Mesendoderm (in vitro differentiated cells): ENCODE measurements around the gene TEF.
"Not testable (repeated sequence)": the region's sequence is repeated elsewhere in the genome, so short reads cannot be mapped to it uniquely, and the experiment has no call there.

Experiments
- DNase-seq: peaks from one replicate; pipeline ENCODE4 v3.0.0; 2013
- H2AK5ac ChIP-seq: 2 replicates; pipeline ENCODE4 v1.6.1; 2013; ENCODE audit warnings: low read length, inconsistent platforms
- H2BK120ac ChIP-seq: 2 replicates; pipeline ENCODE4 v1.6.1; 2013; ENCODE audit warnings: low read depth, mild to moderate bottlenecking, low read length, moderate library complexity, mixed read lengths
- H2BK15ac ChIP-seq: replicated peaks from 2 replicates; pipeline ENCODE4 v1.6.1; 2013; ENCODE audit warnings: low read depth, mild to moderate bottlenecking, moderate library complexity
- H2BK5ac ChIP-seq: 2 replicates; pipeline ENCODE4 v1.6.1; 2013; ENCODE audit warnings: low read length, inconsistent platforms
- H3K18ac ChIP-seq: 2 replicates; pipeline ENCODE4 v1.6.1; 2013; ENCODE audit warnings: mild to moderate bottlenecking, low read length, mixed read lengths
- H3K23ac ChIP-seq: one replicate; pipeline ENCODE4 v1.6.1; 2013; ENCODE audit warnings: low read length
- H3K27ac ChIP-seq: 2 replicates; pipeline ENCODE4 v1.5.1; 2013; ENCODE audit warnings: low read depth, mild to moderate bottlenecking, inconsistent platforms, low read length, moderate library complexity
- H3K27me3 ChIP-seq: 2 replicates; pipeline ENCODE4 v1.6.1; 2013; ENCODE audit warnings: low read length, control low read depth, mild to moderate bottlenecking, inconsistent platforms; ENCODE audit not compliant: insufficient read depth, poor library complexity
- H3K36me3 ChIP-seq: 2 replicates; pipeline ENCODE4 v1.6.1; 2013; ENCODE audit warnings: low read length, inconsistent platforms; ENCODE audit not compliant: control insufficient read depth, insufficient read depth
- H3K4ac ChIP-seq: one replicate; pipeline ENCODE4 v1.6.1; 2013; ENCODE audit warnings: low read depth, mild to moderate bottlenecking, low read length, moderate library complexity
- H3K4me1 ChIP-seq: 2 replicates; pipeline ENCODE4 v1.6.1; 2013; ENCODE audit warnings: low read depth, low read length, inconsistent platforms; ENCODE audit not compliant: control insufficient read depth
- H3K4me2 ChIP-seq: 2 replicates; pipeline ENCODE4 v1.6.1; 2013; ENCODE audit warnings: low read length
- H3K4me3 ChIP-seq: 2 replicates; pipeline ENCODE4 v1.5.1; 2013; ENCODE audit warnings: mild to moderate bottlenecking, low read length
- H3K56ac ChIP-seq: one replicate; pipeline ENCODE4 v1.6.1; 2013; ENCODE audit warnings: low read length
- H3K79me1 ChIP-seq: 2 replicates; pipeline ENCODE4 v1.6.1; 2013; ENCODE audit warnings: low read length, inconsistent platforms
- H3K79me2 ChIP-seq: 2 replicates; pipeline ENCODE4 v1.6.1; 2013; ENCODE audit warnings: mild to moderate bottlenecking, low read length; ENCODE audit not compliant: control insufficient read depth, insufficient read depth
- H3K9ac ChIP-seq: 2 replicates; pipeline ENCODE4 v1.6.1; 2013; ENCODE audit warnings: low read length, inconsistent platforms
- H4K5ac ChIP-seq: one replicate; pipeline ENCODE4 v1.6.1; 2013; ENCODE audit warnings: low read length
- H4K8ac ChIP-seq: one replicate; pipeline ENCODE4 v1.6.1; 2013; ENCODE audit warnings: low read depth, mild to moderate bottlenecking, control low read depth, low read length, moderate library complexity
- WGBS: extraction: QIAGEN DNeasy Blood & Tissue Kit; methylation state at CpG from one replicate; pipeline ENCODE4 v1.1.7; 2013; ENCODE audit warnings: low lambda C conversion rate, missing lambda C conversion rate; ENCODE audit not compliant: insufficient coverage; ENCODE audit errors: extremely low coverage; 5-methylcytosine and 5-hydroxymethylcytosine counted together

TEF gene

GRCh38 chr22:41425660-41426365, 44.1 kb downstream of the TEF start:
- H3K4ac ChIP-seq = no peak overlapping the region
- no peak overlapping the region for H2AK5ac ChIP-seq
- no peak overlapping the region for H3K9ac ChIP-seq
- no peak for DNase-seq
- no peak overlapping the region for H3K18ac ChIP-seq
- no peak overlapping the region for H2BK120ac ChIP-seq
- H4K8ac ChIP-seq = no peak overlapping the region
- no peaks in the 10 kb centered on the region for H3K4me1 ChIP-seq
- no peak overlapping the region for H3K4me2 ChIP-seq
- no peaks in the 10 kb centered on the region for H3K27me3 ChIP-seq
- no peak overlapping the region for H2BK5ac ChIP-seq
- no CpG with 5 or more reads among the region's 9 CpGs for WGBS
- no peaks in the 10 kb centered on the region for H3K36me3 ChIP-seq
- H3K23ac ChIP-seq = no peak overlapping the region
- H2BK15ac ChIP-seq = no peak overlapping the region
- H3K79me2 ChIP-seq = no peaks in the 10 kb centered on the region
- H3K27ac ChIP-seq = no peak overlapping the region
- no peak overlapping the region for H4K5ac ChIP-seq
- H3K79me1 ChIP-seq = no peaks in the 10 kb centered on the region
- H3K56ac ChIP-seq = no peak overlapping the region
- H3K4me3 ChIP-seq = no peak overlapping the region

GRCh38 chr22:41429232-41429950, 47.6 kb downstream of the TEF start:
- H3K27ac ChIP-seq = no peak overlapping the region

GRCh38 chr22:41429951-41430332, 48.2 kb downstream of the TEF start:
- no peak overlapping the region for H4K5ac ChIP-seq
- no peaks in the 10 kb centered on the region for H3K79me2 ChIP-seq
- H3K27me3 ChIP-seq = no peaks in the 10 kb centered on the region
- no peak overlapping the region for H2BK120ac ChIP-seq
- WGBS = no CpG with 5 or more reads among the region's 8 CpGs
- no peak overlapping the region for H3K4ac ChIP-seq
- no peak overlapping the region for H3K4me3 ChIP-seq
- no peak overlapping the region for H3K23ac ChIP-seq
- no peak overlapping the region for H4K8ac ChIP-seq
- H3K27ac ChIP-seq = no peak overlapping the region
- no peak overlapping the region for H2BK5ac ChIP-seq
- H3K36me3 ChIP-seq = peaks cover 3% of the 10 kb centered on the region
- H2BK15ac ChIP-seq = no peak overlapping the region
- H3K79me1 ChIP-seq = peaks cover 3% of the 10 kb centered on the region
- H3K4me1 ChIP-seq = no peaks in the 10 kb centered on the region
- H3K56ac ChIP-seq = no peak overlapping the region
- H2AK5ac ChIP-seq = no peak overlapping the region
- no peak overlapping the region for H3K4me2 ChIP-seq
- H3K18ac ChIP-seq = no peak overlapping the region
- no peak overlapping the region for H3K9ac ChIP-seq
- DNase-seq = no peak

More at GRCh38 chr22:41429232-41429950, 47.6 kb downstream of the TEF start:
- no peak overlapping the region for H2AK5ac ChIP-seq
- no peak overlapping the region for H3K23ac ChIP-seq
- no peak overlapping the region for H2BK15ac ChIP-seq
- no peak overlapping the region for H3K4me3 ChIP-seq
- H3K56ac ChIP-seq = no peak overlapping the region
- no peak overlapping the region for H3K18ac ChIP-seq
- no peak overlapping the region for H4K8ac ChIP-seq
- no peaks in the 10 kb centered on the region for H3K36me3 ChIP-seq
- H2BK120ac ChIP-seq = no peak overlapping the region
- no peak overlapping the region for H4K5ac ChIP-seq
- no peak overlapping the region for H3K4ac ChIP-seq
- DNase-seq = no peak
- whole genome bisulfite sequencing = no CpG with 5 or more reads among the region's 13 CpGs
- no peaks in the 10 kb centered on the region for H3K27me3 ChIP-seq
- H3K4me2 ChIP-seq = no peak overlapping the region
- H3K9ac ChIP-seq = no peak overlapping the region
- H3K79me1 ChIP-seq = no peaks in the 10 kb centered on the region
- no peaks in the 10 kb centered on the region for H3K4me1 ChIP-seq
- H3K79me2 ChIP-seq = no peaks in the 10 kb centered on the region
- no peak overlapping the region for H2BK5ac ChIP-seq

- WGBS = no CpG with 5 or more reads among the region's 6 CpGs
- no peak for DNase-seq
- Histone ChIP-seq H3K23ac (no peak overlapping the region), H4K5ac (no peak overlapping the region), H2BK15ac (no peak overlapping the region), H2AK5ac (no peak overlapping the region), H3K18ac (no peak overlapping the region), H4K8ac (no peak overlapping the region), H3K79me1 (peaks cover 11% of the 10 kb centered on the region), H3K56ac (no peak overlapping the region), H3K4me1 (no peaks in the 10 kb centered on the region), H3K36me3 (peaks cover 11% of the 10 kb centered on the region), H3K9ac (no peak overlapping the region), H3K79me2 (peaks cover 6% of the 10 kb centered on the region), H2BK120ac (no peak overlapping the region), H2BK5ac (no peak overlapping the region), H3K4me2 (no peak overlapping the region), H3K27ac (no peak overlapping the region), H3K4ac (no peak overlapping the region), H3K4me3 (no peak overlapping the region), H3K27me3 (no peaks in the 10 kb centered on the region)
Observed at GRCh38 chr22:41431656-41432055, 49.9 kb downstream of the TEF start.

GRCh38 chr22:41433480-41433879, 51.7 kb downstream of the TEF start:
- H2BK15ac ChIP-seq, H2BK120ac ChIP-seq, H3K18ac ChIP-seq, H3K4me3 ChIP-seq, DNase-seq, H4K5ac ChIP-seq, H3K4me2 ChIP-seq, H2BK5ac ChIP-seq, H3K27ac ChIP-seq, H3K23ac ChIP-seq, H3K56ac ChIP-seq, H4K8ac ChIP-seq, H3K4ac ChIP-seq, H3K4me1 ChIP-seq, H3K27me3 ChIP-seq, H2AK5ac ChIP-seq, H3K9ac ChIP-seq: not testable (repeated sequence)
- Histone ChIP-seq H3K36me3 (peaks cover 14% of the 10 kb centered on the region), H3K79me1 (peaks cover 17% of the 10 kb centered on the region), H3K79me2 (peaks cover 17% of the 10 kb centered on the region)
- no CpG with 5 or more reads among the region's 1 CpG for WGBS
